HepG2 (cell line): ENCODE data around the gene STX10. TPM values are rescaled to one million over a fixed set of nuclear protein-coding genes. Genes with fewer than 3 reads are reported as not detected.

Experiments used
- EHMT2 ChIP-seq: fragments of 200-600 bp; sonication (generic); IDR thresholded peaks from 2 replicates; pipeline ENCODE4 v1.7.0; 2017; ENCODE audit warnings: antibody characterized with exemption, low read depth, low read length, borderline replicate concordance
- IRF9 ChIP-seq: sonication (generic); formaldehyde crosslinking; IDR thresholded peaks from 2 replicates; pipeline ENCODE4 v1.8.0; 2022; ENCODE audit warnings: missing genetic modification reagents, mild to moderate bottlenecking, borderline replicate concordance
- KDM3A ChIP-seq: IDR thresholded peaks from 2 replicates; pipeline ENCODE4 v1.6.1; 2018; ENCODE audit warnings: low read depth, missing compliant biosample characterization
- REST ChIP-seq, 2 experiments: IDR thresholded peaks; 2 replicates each; pipeline ENCODE4 v1.6.1; 2011 to 2012; ENCODE audit warnings: low read length in 2 of 2, borderline replicate concordance in 1 of 2, low read depth in 1 of 2, mild to moderate bottlenecking in 1 of 2, moderate library complexity in 1 of 2
- SNAPC4 ChIP-seq: sonication (generic); formaldehyde crosslinking; IDR thresholded peaks from 2 replicates; pipeline ENCODE4 v1.4.0; 2020; ENCODE audit warnings: mild to moderate bottlenecking, missing genetic modification reagents
- ZNF160 ChIP-seq: sonication (generic); formaldehyde crosslinking; IDR thresholded peaks from 2 replicates; pipeline ENCODE4 v1.8.0; 2022; ENCODE audit warnings: mild to moderate bottlenecking, inconsistent platforms, missing genetic modification reagents
- ZNF280D ChIP-seq: sonication (generic); formaldehyde crosslinking; IDR thresholded peaks from 2 replicates; pipeline ENCODE4 v1.5.1; 2020; ENCODE audit warnings: mild to moderate bottlenecking, missing genetic modification reagents
- ZNF513 ChIP-seq: sonication (generic); formaldehyde crosslinking; conservative IDR thresholded peaks from 2 replicates; pipeline ENCODE4 v1.5.0; 2020; ENCODE audit warnings: missing genetic modification reagents
- polyA plus RNA-seq, 8 experiments: library from polyadenylated mRNA; depleted of rRNA in 3 of 8; stranded (reverse) in 7 of 8; unstranded in 1 of 8; fragments of >200 nt; fragmentation: Illumina TruSeq in 4 of 8; extraction: Trizol in 4 of 8; gene quantifications; 2 replicates each; pipeline versions ENCODE4 v1.2.1 to v1.2.3, GENCODE V29; 2011 to 2016; ENCODE audit warnings: low read depth in 4 of 8, missing spikeins in 1 of 8, mixed read lengths in 1 of 8; ENCODE audit not compliant: insufficient read depth in 1 of 8
- total RNA-seq, 5 experiments: library from RNA; depleted of rRNA; stranded (reverse); fragments of >200 nt; fragmentation: Illumina TruSeq; extraction: Trizol; gene quantifications; 2 replicates each; pipeline ENCODE4 v1.2.3, GENCODE V29; 2016; ENCODE audit warnings: low read depth in 1 of 5
- TF ChIP-seq, protein P1 (sequence below): IDR thresholded peaks from 2 replicates; pipeline ENCODE4 v1.6.1; 2016; ENCODE audit warnings: missing compliant biosample characterization, missing genetic modification reagents, borderline replicate concordance

STX10 gene
- total and polyA plus RNA-seq, 2 of the 13 experiments (the other 11 are each of a cell fraction or from before 2014, with no cell fraction given): 47.9 to 66.4 TPM

DNA sequence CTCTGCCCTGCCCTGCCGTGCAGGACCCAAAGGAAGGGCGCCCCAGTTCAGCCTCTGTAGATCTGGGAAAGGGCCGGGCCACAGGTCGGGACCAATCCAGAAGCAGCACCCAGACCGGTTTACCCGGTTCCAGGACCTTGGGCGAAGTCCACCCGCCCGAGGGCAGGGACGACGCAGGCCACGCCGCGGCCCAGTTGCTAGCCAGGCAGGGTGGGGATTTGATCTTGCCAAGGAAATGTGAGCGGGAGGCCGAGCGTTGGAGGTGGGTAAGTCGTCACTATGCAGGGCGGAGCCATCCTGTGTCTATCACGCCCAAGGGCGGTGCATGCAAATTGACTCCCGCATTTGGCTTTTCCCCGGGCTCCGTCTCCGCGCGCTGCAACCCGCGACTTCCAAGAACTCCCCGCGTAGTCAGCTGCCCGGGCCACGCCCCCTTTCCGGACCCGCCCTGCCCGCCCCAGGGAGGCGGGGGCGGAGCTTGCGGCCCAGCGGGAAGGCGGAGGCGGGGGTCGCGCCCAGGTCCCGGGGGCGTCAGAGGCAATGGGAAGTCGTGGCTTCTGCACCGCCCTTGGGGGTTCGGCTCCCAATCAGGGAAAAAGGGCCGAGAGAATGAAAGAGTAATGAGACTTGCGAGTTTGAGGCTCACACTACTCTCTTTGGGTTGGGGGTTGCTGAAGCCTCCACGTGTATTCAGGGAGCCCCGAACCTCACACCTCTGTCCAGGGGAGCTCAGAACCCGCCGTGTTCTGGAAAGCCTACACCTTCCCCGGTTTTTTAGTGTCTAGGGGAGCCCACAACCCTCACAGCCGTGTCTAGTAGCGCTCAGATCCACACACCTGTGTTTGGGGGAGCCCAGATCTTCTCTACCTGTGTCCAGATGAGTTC lies 12.8 kb upstream of the STX10 start (continued):
- TF ChIP-seq, protein P1, sequence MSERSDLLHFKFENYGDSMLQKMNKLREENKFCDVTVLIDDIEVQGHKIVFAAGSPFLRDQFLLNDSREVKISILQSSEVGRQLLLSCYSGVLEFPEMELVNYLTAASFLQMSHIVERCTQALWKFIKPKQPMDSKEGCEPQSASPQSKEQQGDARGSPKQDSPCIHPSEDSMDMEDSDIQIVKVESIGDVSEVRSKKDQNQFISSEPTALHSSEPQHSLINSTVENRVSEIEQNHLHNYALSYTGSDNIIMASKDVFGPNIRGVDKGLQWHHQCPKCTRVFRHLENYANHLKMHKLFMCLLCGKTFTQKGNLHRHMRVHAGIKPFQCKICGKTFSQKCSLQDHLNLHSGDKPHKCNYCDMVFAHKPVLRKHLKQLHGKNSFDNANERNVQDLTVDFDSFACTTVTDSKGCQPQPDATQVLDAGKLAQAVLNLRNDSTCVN: peak; percentile 95
- peak; percentile 66 for TF ChIP-seq KDM3A (CRISPR knock-in tag)
- TF ChIP-seq ZNF280D: peak; percentile 68; the same call in 1 of the 2 replicates
- TF ChIP-seq IRF9 (CRISPR knock-in tag): peak; percentile 52
- peak; percentile 92 for TF ChIP-seq SNAPC4 (CRISPR knock-in tag)
- no peak for TF ChIP-seq ZNF513
- peak in 1 of 2 experiments; percentile 17; a peak in 1 of 4 replicates for TF ChIP-seq REST (IDR thresholded peaks at IDR 0.05; ENCODE audit: borderline replicate concordance in 1 of 2, low read depth in 1 of 2, low read length in 2 of 2)
- TF ChIP-seq EHMT2: no peak
- no peak; the same call in 1 of the 2 replicates for TF ChIP-seq ZNF160
